Measurements from ENCODE around the gene MOB1A. TPM values are rescaled to one million over a fixed set of nuclear protein-coding genes. Genes with fewer than 3 reads are reported as not detected.

Gene MOB1A
- total RNA-seq, 1 donor = 122 TPM

- Histone ChIP-seq H3K36me3 (ENCODE audit: insufficient read depth, low read length) (peaks cover 4% of the 10 kb centered on the region), H3K9me3 (ENCODE audit: low read depth, low read length) (no peaks in the 10 kb centered on the region), H4K20me1 (ENCODE audit: insufficient read depth, low read length) (no peaks in the 10 kb centered on the region), H3K27ac (ENCODE audit: low read depth, low read length) (no peak overlapping the region), H3K4me1 (ENCODE audit: insufficient read depth, low read length) (no peaks in the 10 kb centered on the region), H3K79me2 (ENCODE audit: insufficient read depth, low read length) (no peaks in the 10 kb centered on the region), H3K4me2 (ENCODE audit: insufficient read depth, low read length) (no peak overlapping the region), H3K27me3 (ENCODE audit: insufficient read depth, low read length) (no peaks in the 10 kb centered on the region), H2AFZ (ENCODE audit: low read length) (no peak overlapping the region), H3K4me3 (ENCODE audit: insufficient read depth, low read length) (no peak overlapping the region)
- DNase-seq (ENCODE audit: insufficient read length, low spot score, missing footprints) = no peak
- peak; percentile 36 for TF ChIP-seq CTCF (IDR thresholded peaks at IDR 0.05; ENCODE audit: extremely low read depth, low read depth, low read length)
These were observed 73.8 kb downstream of the MOB1A start for GRCh38 chr2:74104839-74105238.

GRCh38 chr2:74103763-74104162 is 74.9 kb downstream of the MOB1A start:
- Histone ChIP-seq H3K4me3 (ENCODE audit: insufficient read depth, low read length) (no peak overlapping the region), H3K36me3 (ENCODE audit: insufficient read depth, low read length) (peaks cover 7% of the 10 kb centered on the region), H2AFZ (ENCODE audit: low read length) (no peak overlapping the region), H3K79me2 (ENCODE audit: insufficient read depth, low read length) (no peaks in the 10 kb centered on the region), H3K9me3 (ENCODE audit: low read depth, low read length) (no peaks in the 10 kb centered on the region), H3K27me3 (ENCODE audit: insufficient read depth, low read length) (no peaks in the 10 kb centered on the region), H4K20me1 (ENCODE audit: insufficient read depth, low read length) (no peaks in the 10 kb centered on the region), H3K4me1 (ENCODE audit: insufficient read depth, low read length) (no peaks in the 10 kb centered on the region), H3K4me2 (ENCODE audit: insufficient read depth, low read length) (no peak overlapping the region), H3K27ac (ENCODE audit: low read depth, low read length) (no peak overlapping the region)
- no peak for TF ChIP-seq CTCF (IDR thresholded peaks at IDR 0.05; ENCODE audit: extremely low read depth, low read depth, low read length)
- no peak for DNase-seq (ENCODE audit: insufficient read length, low spot score, missing footprints)

Other genes starting within 250 kb of the MOB1A start
- 4.7 and 8.0 TPM in 2 replicates for gene TET3, start 194.0 kb downstream of the MOB1A start, total RNA-seq
- 17.4 and 17.7 TPM in 2 replicates for gene BOLA3, start 31.0 kb downstream of the MOB1A start, total RNA-seq
- gene MTHFD2, start 19.7 kb upstream of the MOB1A start, total RNA-seq = 261 and 268 TPM in 2 replicates
- 0.36 and 2.7 TPM in 2 replicates for gene SLC4A5, start 164.5 kb upstream of the MOB1A start, total RNA-seq
- 135 and 177 TPM in 2 replicates for gene DCTN1, start 201.4 kb upstream of the MOB1A start, total RNA-seq
- gene C2orf81, start 242.7 kb upstream of the MOB1A start, total RNA-seq = 0.72 and 1.5 TPM in 2 replicates
- 21.2 and 23.9 TPM in 2 replicates for gene WDR54, start 242.9 kb upstream of the MOB1A start, total RNA-seq

Data from osteoblast (primary cell).